Measurements from ENCODE around the gene MYH6. TPM values are rescaled to one million over a fixed set of nuclear protein-coding genes. Genes with fewer than 3 reads are reported as not detected.

The MYH6 gene
- total and polyA plus RNA-seq, 10 donors: 0.35 to 0.82 (median 0.40) TPM; not detected in 6

- Histone ChIP-seq H3K4me3 (no peak overlapping the region), H3K27me3 (replicated peaks in 1 of 7) (peaks cover 0 to 50% (median 0%) of the 10 kb centered on the region in 7 donors), H3K27ac (no peak overlapping the region), H3K36me3 (no peaks in the 10 kb centered on the region), H3K4me1 (no peaks in the 10 kb centered on the region), H3K9me3 (no peaks in the 10 kb centered on the region)
- TF ChIP-seq CTCF (IDR thresholded peaks at IDR 0.05 in 8 of 11, conservative IDR thresholded peaks at IDR 0.05 in 3 of 11): no peak
- TF ChIP-seq POLR2AphosphoS5 (IDR thresholded peaks at IDR 0.05): no peak
- TF ChIP-seq POLR2A (IDR thresholded peaks at IDR 0.05): no peak
- 83 to 93% (median 88%) methylated on average over 14 to 16 of the region's 16 CpGs for WGBS, 5 donors
- DNase-seq: no peak
- intact Hi-C loops (cut with DNase I; ENCODE audit: low total_unique reads): no loop called here
Observed at GRCh38 chr14:23413681-23414080, 5.6 kb upstream of the MYH6 start.

GRCh38 chr14:23411563-23412525 lies 3.8 kb upstream of the MYH6 start:
- no peaks in the 10 kb centered on the region for H3K36me3 ChIP-seq
- no peaks in the 10 kb centered on the region for H3K4me1 ChIP-seq
- no peaks in the 10 kb centered on the region for H3K9me3 ChIP-seq
- intact Hi-C loops (cut with DNase I; ENCODE audit: low total_unique reads): no loop called here
- TF ChIP-seq POLR2AphosphoS5 (IDR thresholded peaks at IDR 0.05) (no peak), CTCF (IDR thresholded peaks at IDR 0.05 in 8 of 11, conservative IDR thresholded peaks at IDR 0.05 in 3 of 11) (no peak), POLR2A (IDR thresholded peaks at IDR 0.05) (no peak)
- no peak overlapping the region for H3K4me3 ChIP-seq
- 80 to 90% (median 88%) methylated on average over 11 to 14 of the region's 14 CpGs for WGBS, 5 donors
- H3K27ac ChIP-seq: no peak overlapping the region
- no peak for DNase-seq
- peaks cover 0 to 53% (median 0%) of the 10 kb centered on the region in 7 donors for H3K27me3 ChIP-seq (replicated peaks in 1 of 7)

- no peaks in the 10 kb centered on the region for H3K4me1 ChIP-seq
- WGBS, 5 donors: 80 to 87% (median 83%) methylated on average over 13 to 14 of the region's 14 CpGs
- H3K4me3 ChIP-seq: no peak overlapping the region
- H3K27me3 ChIP-seq (replicated peaks in 1 of 7): peaks cover 0 to 68% (median 0%) of the 10 kb centered on the region in 7 donors
- H3K27ac ChIP-seq: no peak overlapping the region
- no peaks in the 10 kb centered on the region for H3K36me3 ChIP-seq
- no peak for TF ChIP-seq POLR2A (IDR thresholded peaks at IDR 0.05)
- no peak for TF ChIP-seq POLR2AphosphoS5 (IDR thresholded peaks at IDR 0.05)
- no peak for TF ChIP-seq CTCF (IDR thresholded peaks at IDR 0.05 in 8 of 11, conservative IDR thresholded peaks at IDR 0.05 in 3 of 11)
- DNase-seq: no peak
- no peaks in the 10 kb centered on the region for H3K9me3 ChIP-seq
- intact Hi-C loops (cut with DNase I; ENCODE audit: low total_unique reads): no loop called here
Observed at GRCh38 chr14:23409966-23410635, 2.0 kb upstream of the MYH6 start.

- no peak for TF ChIP-seq POLR2AphosphoS5 (IDR thresholded peaks at IDR 0.05)
- no peak for TF ChIP-seq POLR2A (IDR thresholded peaks at IDR 0.05)
- no peak for TF ChIP-seq CTCF (IDR thresholded peaks at IDR 0.05 in 8 of 11, conservative IDR thresholded peaks at IDR 0.05 in 3 of 11)
- WGBS, 5 donors: 60 to 85% (median 74%) methylated on average over 2 of the region's 2 CpGs
- Histone ChIP-seq H3K27me3 (replicated peaks in 1 of 7) (peaks cover 0 to 75% (median 0%) of the 10 kb centered on the region in 7 donors), H3K4me3 (no peak overlapping the region), H3K9me3 (no peaks in the 10 kb centered on the region), H3K36me3 (no peaks in the 10 kb centered on the region), H3K4me1 (no peaks in the 10 kb centered on the region), H3K27ac (no peak overlapping the region)
- DNase-seq: no peak
- intact Hi-C loops (cut with DNase I; ENCODE audit: low total_unique reads): no loop called here
Observed at GRCh38 chr14:23409475-23409874, 1.4 kb upstream of the MYH6 start.

Data from spleen (tissue), 11 donors.